Astrocyte (in vitro differentiated cells and primary cell): Measurements from ENCODE around the gene GJB5.

Source experiments
- EZH2 ChIP-seq: IDR thresholded peaks from 2 replicates; pipeline ENCODE4 v1.6.1; 2012; ENCODE audit warnings: mild to moderate bottlenecking, low read length, inconsistent platforms; ENCODE audit not compliant: insufficient read depth
- TF ChIP-seq, protein P1 (sequence below): IDR thresholded peaks from 2 replicates; pipeline ENCODE4 v1.5.1; 2011; ENCODE audit warnings: low read depth, mild to moderate bottlenecking, inconsistent platforms, low read length, moderate library complexity; ENCODE audit not compliant: insufficient read depth

DNA sequence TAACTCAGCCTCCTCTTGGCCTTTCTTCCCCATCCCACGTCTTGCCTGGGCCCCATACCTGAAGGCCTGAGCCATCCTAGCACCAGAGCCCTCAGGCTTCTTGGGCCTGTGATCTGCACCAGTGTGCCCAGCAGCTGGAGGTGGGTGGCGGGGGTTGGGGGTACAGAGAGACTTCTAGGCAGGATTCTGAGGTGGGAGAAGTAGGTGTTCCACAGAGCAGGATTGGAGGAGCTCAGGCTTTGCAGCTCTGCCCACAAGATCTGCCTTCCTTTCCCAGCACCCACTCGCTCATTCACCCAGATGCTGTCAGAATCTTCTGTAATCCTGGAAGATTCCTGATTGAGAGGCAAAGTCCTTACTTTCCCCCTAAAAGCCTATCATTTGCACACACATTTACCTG lies 10.0 kb upstream of the GJB5 start:
- TF ChIP-seq, protein P1, sequence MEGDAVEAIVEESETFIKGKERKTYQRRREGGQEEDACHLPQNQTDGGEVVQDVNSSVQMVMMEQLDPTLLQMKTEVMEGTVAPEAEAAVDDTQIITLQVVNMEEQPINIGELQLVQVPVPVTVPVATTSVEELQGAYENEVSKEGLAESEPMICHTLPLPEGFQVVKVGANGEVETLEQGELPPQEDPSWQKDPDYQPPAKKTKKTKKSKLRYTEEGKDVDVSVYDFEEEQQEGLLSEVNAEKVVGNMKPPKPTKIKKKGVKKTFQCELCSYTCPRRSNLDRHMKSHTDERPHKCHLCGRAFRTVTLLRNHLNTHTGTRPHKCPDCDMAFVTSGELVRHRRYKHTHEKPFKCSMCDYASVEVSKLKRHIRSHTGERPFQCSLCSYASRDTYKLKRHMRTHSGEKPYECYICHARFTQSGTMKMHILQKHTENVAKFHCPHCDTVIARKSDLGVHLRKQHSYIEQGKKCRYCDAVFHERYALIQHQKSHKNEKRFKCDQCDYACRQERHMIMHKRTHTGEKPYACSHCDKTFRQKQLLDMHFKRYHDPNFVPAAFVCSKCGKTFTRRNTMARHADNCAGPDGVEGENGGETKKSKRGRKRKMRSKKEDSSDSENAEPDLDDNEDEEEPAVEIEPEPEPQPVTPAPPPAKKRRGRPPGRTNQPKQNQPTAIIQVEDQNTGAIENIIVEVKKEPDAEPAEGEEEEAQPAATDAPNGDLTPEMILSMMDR: no peak
- no peak for TF ChIP-seq EZH2
